Retinal pigment epithelial cell (primary cell): ENCODE measurements around the gene RAPGEF4.

Source experiments
- DNase-seq: peaks from one replicate; pipeline ENCODE4 v3.0.0-alpha.2; 2010; ENCODE audit warnings: low read depth
- H3K4me3 ChIP-seq: 2 replicates; pipeline ENCODE4 v1.5.1; 2011; ENCODE audit warnings: mild to moderate bottlenecking, low read length, control low read depth, moderate library complexity
- CTCF ChIP-seq: conservative IDR thresholded peaks from 2 replicates; pipeline ENCODE4 v1.5.1; 2011; ENCODE audit warnings: low read depth, low read length, control low read depth, inconsistent platforms

RAPGEF4 gene

GRCh38 chr2:172894689-172895387, 159.2 kb downstream of the RAPGEF4 start:
- DNase-seq, result no peak
- no peak overlapping the region for H3K4me3 ChIP-seq
- TF ChIP-seq CTCF, result no peak

- TF ChIP-seq CTCF, result no peak
Measured at GRCh38 chr2:172896661-172897081, 161.0 kb downstream of the RAPGEF4 start.

GRCh38 chr2:172900871-172901270, 165.2 kb downstream of the RAPGEF4 start:
- TF ChIP-seq CTCF, result no peak
- H3K4me3 ChIP-seq, result no peak overlapping the region
- no peak for DNase-seq

More at GRCh38 chr2:172896661-172897081, 161.0 kb downstream of the RAPGEF4 start:
- H3K4me3 ChIP-seq, result no peak overlapping the region
- DNase-seq, result no peak

- no peak for TF ChIP-seq CTCF
- no peak for DNase-seq
- H3K4me3 ChIP-seq, result no peak overlapping the region
Measured at GRCh38 chr2:172901913-172902312, 166.3 kb downstream of the RAPGEF4 start.

- no peak overlapping the region for H3K4me3 ChIP-seq
- TF ChIP-seq CTCF, result no peak
- DNase-seq, result no peak
Measured at GRCh38 chr2:172904236-172904635, 168.6 kb downstream of the RAPGEF4 start.

- DNase-seq, result no peak
- no peak overlapping the region for H3K4me3 ChIP-seq
- TF ChIP-seq CTCF, result no peak
Measured at GRCh38 chr2:172905937-172906811, 170.5 kb downstream of the RAPGEF4 start.

- H3K4me3 ChIP-seq, result no peak overlapping the region
- TF ChIP-seq CTCF, result no peak
- no peak for DNase-seq
Measured at GRCh38 chr2:172908275-172908674, 172.6 kb downstream of the RAPGEF4 start.
